Left lung (tissue), 14 donors: Measurements from ENCODE around the gene RAVER1. TPM values are rescaled to one million over a fixed set of nuclear protein-coding genes. Genes with fewer than 3 reads are reported as not detected.
"Not testable (repeated sequence)": the region's sequence is repeated elsewhere in the genome, so short reads cannot be mapped to it uniquely, and the experiment has no call there.

Experiments
- ATAC-seq: fragments of 200-7000 bp; cut with Tn5 transposase; one replicate; pipeline ENCODE4 v1.9.1; 2020; ENCODE audit warnings: moderate library complexity
- DNase-seq, 4 donors: peaks; one replicate each; pipeline ENCODE4 v3.0.0-alpha.2; 2013 to 2020
- H3K27ac ChIP-seq, 2 donors: fragments of 200-600 bp; sonication (generic) in 1 of 2; one replicate each; pipeline versions ENCODE4 v1.5.0 to v1.8.0; 2020 to 2021
- H3K27me3 ChIP-seq, 2 donors: fragments of 200-600 bp; sonication (generic) in 1 of 2; one replicate each; pipeline versions ENCODE4 v1.5.0 to v1.8.0; 2020 to 2021
- H3K36me3 ChIP-seq, 2 donors: fragments of 200-600 bp; sonication (generic) in 1 of 2; one replicate each; pipeline versions ENCODE4 v1.5.0 to v1.8.0; 2020 to 2021
- H3K4me1 ChIP-seq, 2 donors: fragments of 200-600 bp; one replicate each; pipeline ENCODE4 v1.8.0; 2021
- H3K4me3 ChIP-seq, 2 donors: fragments of 200-600 bp; sonication (generic) in 1 of 2; one replicate each; pipeline versions ENCODE4 v1.5.0 to v1.8.0; 2020 to 2021; ENCODE audit warnings: mild to moderate bottlenecking in 1 of 2
- H3K9me3 ChIP-seq, 2 donors: fragments of 200-600 bp; sonication (generic) in 1 of 2; one replicate each; pipeline versions ENCODE4 v1.5.0 to v1.8.0; 2020 to 2021
- intact Hi-C, 2 donors: fragments of 100-400 bp; cut with DNase I; formaldehyde crosslinking; loops; one replicate each; pipeline versions ENCODE4 v1.11.2 to v1.14.2; 2022
- long read RNA-seq, 12 donors: library from polyadenylated mRNA in 2 of 12; unstranded in 2 of 12; transcript quantifications; one replicate each; pipeline ENCODE4 v2.0.0 and lab custom pipeline, GENCODE V29; 2019 to 2026
- polyA plus RNA-seq, 6 donors: library from polyadenylated mRNA; unstranded; fragments of 120-200 nt; gene quantifications; one replicate each; pipeline ENCODE4 v1.2.1, GENCODE V29; 2013; ENCODE audit not compliant: insufficient read length in 6 of 6
- total RNA-seq, 2 donors: library from RNA; stranded (reverse); fragmentation: NEBNext Ultra II Directional; extraction: Animal tissue kit (Norgen Biotek cat#: 25700); gene quantifications; one replicate each; pipeline ENCODE4 v1.2.1, GENCODE V29; 2021
- TF ChIP-seq, protein P1 (sequence below), 2 donors: fragments of 200-600 bp; sonication (generic) in 1 of 2; IDR thresholded peaks; one replicate each; pipeline versions ENCODE4 v1.5.0 to v1.8.0; 2021; ENCODE audit warnings: antibody characterized with exemption in 2 of 2
- donor health status: DM: no; HTN: yes; CAD: no.
- donor health status: DM: no; HTN: no; CAD: no.

The RAVER1 gene, protein sequence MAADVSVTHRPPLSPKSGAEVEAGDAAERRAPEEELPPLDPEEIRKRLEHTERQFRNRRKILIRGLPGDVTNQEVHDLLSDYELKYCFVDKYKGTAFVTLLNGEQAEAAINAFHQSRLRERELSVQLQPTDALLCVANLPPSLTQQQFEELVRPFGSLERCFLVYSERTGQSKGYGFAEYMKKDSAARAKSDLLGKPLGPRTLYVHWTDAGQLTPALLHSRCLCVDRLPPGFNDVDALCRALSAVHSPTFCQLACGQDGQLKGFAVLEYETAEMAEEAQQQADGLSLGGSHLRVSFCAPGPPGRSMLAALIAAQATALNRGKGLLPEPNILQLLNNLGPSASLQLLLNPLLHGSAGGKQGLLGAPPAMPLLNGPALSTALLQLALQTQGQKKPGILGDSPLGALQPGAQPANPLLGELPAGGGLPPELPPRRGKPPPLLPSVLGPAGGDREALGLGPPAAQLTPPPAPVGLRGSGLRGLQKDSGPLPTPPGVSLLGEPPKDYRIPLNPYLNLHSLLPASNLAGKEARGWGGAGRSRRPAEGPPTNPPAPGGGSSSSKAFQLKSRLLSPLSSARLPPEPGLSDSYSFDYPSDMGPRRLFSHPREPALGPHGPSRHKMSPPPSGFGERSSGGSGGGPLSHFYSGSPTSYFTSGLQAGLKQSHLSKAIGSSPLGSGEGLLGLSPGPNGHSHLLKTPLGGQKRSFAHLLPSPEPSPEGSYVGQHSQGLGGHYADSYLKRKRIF
- total RNA-seq (10 to 100 TPM; 30.9 to 38.7 TPM), polyA plus RNA-seq (10 to 100 TPM; 21.6 to 39.0 (median 28.1) TPM)
- long read RNA-seq, donor 1, partial matches to known transcripts: 13 of 17 reads
- long read RNA-seq, donor 1, other reads (novel, unspliced or antisense): 0 of 17 reads
- long read RNA-seq, donor 2, transcript RAVER1-208 (13 exons, 3,501 nt): major isoform, 6 of 11 reads
- long read RNA-seq, donor 2, partial matches to known transcripts: 5 of 11 reads
- long read RNA-seq, donor 2, other reads (novel, unspliced or antisense): 0 of 11 reads
- long read RNA-seq, donor 3, partial matches to known transcripts: 0 of 2 reads
- long read RNA-seq, donor 3, other reads (novel, unspliced or antisense): 0 of 2 reads
- long read RNA-seq, donor 4, partial matches to known transcripts: 0 of 1 reads
- long read RNA-seq, donor 4, other reads (novel, unspliced or antisense): 1 of 1 reads
- long read RNA-seq, donor 5: 0 reads
- long read RNA-seq, donor 6, partial matches to known transcripts: 6 of 9 reads
- long read RNA-seq, donor 6, other reads (novel, unspliced or antisense): 0 of 9 reads
- long read RNA-seq, donor 7, partial matches to known transcripts: 0 of 3 reads
- long read RNA-seq, donor 7, other reads (novel, unspliced or antisense): 0 of 3 reads
- long read RNA-seq, donor 8, transcript RAVER1-208 (13 exons, 3,501 nt): major isoform, 12 of 12 reads
- long read RNA-seq, donor 8, partial matches to known transcripts: 0 of 12 reads
- long read RNA-seq, donor 8, other reads (novel, unspliced or antisense): 0 of 12 reads
- long read RNA-seq, donor 9: 0 reads
- long read RNA-seq, donor 10, partial matches to known transcripts: 0 of 1 reads
- long read RNA-seq, donor 10, other reads (novel, unspliced or antisense): 1 of 1 reads
- long read RNA-seq, donor 11: 0 reads
- long read RNA-seq, donor 12, partial matches to known transcripts: 0 of 3 reads
- long read RNA-seq, donor 12, other reads (novel, unspliced or antisense): 0 of 3 reads

DNA sequence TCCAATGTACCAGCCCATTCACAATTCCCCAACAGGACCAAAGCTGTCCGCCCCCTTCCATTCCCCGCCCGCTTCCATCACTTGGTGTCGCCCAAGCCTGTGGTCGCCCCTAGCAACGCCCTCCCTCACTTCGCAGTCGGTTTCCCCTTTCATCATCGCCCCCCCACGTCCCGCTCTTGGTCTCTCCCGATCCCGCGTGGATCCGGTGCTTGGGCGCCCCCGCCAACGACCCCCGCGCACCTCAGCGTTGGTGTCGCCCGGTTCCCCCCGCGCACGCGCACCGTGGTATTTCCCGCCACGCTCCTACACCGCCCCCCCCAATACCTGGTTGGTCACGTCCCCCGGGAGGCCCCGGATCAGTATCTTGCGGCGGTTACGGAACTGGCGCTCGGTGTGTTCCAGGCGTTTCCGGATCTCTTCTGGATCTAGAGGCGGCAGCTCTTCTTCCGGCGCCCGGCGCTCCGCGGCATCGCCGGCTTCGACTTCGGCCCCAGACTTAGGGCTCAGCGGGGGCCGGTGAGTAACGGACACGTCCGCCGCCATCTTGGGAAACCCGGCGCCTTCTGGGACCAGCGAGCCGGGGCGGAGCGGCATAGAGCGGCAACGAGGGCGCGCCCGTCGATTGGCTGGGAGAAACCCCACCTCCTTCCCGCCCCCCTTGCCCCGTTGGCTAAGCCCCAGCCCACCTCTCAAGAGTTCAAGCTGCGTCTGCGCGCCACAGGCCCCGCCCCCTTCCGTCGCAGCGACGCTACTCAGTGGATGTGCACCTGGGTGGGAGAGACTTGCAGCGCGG, at the start of gene RAVER1:
Gene RAVER1 (minus strand): TSS at position 565 of the 793 bp plus-strand sequence. CDS start 22 bp downstream, at position 543.
- intact Hi-C loops: no loop called here
- peak; percentile 91 for ATAC-seq
- Histone ChIP-seq H3K36me3 (peaks cover 0 to 36% of the 10 kb centered on the region in 2 donors), H3K27ac (peak within 1 kb of the TSS; percentile 87), H3K4me3 (peak within 1 kb of the TSS; percentile 71 to 82), H3K27me3 (no peaks in the 10 kb centered on the region), H3K9me3 (no peaks in the 10 kb centered on the region), H3K4me1 (peaks cover 10 to 55% of the 10 kb centered on the region in 2 donors)
- TF ChIP-seq, protein P1, sequence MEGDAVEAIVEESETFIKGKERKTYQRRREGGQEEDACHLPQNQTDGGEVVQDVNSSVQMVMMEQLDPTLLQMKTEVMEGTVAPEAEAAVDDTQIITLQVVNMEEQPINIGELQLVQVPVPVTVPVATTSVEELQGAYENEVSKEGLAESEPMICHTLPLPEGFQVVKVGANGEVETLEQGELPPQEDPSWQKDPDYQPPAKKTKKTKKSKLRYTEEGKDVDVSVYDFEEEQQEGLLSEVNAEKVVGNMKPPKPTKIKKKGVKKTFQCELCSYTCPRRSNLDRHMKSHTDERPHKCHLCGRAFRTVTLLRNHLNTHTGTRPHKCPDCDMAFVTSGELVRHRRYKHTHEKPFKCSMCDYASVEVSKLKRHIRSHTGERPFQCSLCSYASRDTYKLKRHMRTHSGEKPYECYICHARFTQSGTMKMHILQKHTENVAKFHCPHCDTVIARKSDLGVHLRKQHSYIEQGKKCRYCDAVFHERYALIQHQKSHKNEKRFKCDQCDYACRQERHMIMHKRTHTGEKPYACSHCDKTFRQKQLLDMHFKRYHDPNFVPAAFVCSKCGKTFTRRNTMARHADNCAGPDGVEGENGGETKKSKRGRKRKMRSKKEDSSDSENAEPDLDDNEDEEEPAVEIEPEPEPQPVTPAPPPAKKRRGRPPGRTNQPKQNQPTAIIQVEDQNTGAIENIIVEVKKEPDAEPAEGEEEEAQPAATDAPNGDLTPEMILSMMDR (IDR thresholded peaks at IDR 0.05): no peak
- peak; percentile 95 to 99 (median 98) for DNase-seq

DNA sequence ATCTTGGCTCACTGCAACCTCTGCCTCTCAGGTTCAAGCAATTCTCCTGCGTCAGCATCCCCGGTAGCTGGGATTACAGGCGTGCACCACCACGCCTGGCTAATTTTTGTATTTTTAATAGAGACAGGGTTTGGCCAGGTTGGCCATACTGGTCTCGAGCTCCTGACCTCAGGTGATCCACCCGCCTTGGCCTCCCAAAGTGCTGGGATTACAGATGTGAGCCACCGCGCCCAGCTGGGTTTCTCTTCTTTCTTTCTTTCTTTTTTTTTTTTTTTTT, 49.8 kb upstream of the RAVER1 start:
- H3K36me3 ChIP-seq, H3K4me3 ChIP-seq, ATAC-seq, H3K9me3 ChIP-seq, DNase-seq, H3K27me3 ChIP-seq: not testable (repeated sequence)
- H3K4me1 ChIP-seq: peaks cover 0 to 44% of the 10 kb centered on the region in 2 donors
- intact Hi-C loops: loop anchor here in 1 of 2 donors (5.0 kb wide), 1 partner anchor 126 kb away; no protein-coding TSS in a partner anchor
- H3K27ac ChIP-seq: peak overlapping the region in 1 of 2 donors; percentile 24

DNA sequence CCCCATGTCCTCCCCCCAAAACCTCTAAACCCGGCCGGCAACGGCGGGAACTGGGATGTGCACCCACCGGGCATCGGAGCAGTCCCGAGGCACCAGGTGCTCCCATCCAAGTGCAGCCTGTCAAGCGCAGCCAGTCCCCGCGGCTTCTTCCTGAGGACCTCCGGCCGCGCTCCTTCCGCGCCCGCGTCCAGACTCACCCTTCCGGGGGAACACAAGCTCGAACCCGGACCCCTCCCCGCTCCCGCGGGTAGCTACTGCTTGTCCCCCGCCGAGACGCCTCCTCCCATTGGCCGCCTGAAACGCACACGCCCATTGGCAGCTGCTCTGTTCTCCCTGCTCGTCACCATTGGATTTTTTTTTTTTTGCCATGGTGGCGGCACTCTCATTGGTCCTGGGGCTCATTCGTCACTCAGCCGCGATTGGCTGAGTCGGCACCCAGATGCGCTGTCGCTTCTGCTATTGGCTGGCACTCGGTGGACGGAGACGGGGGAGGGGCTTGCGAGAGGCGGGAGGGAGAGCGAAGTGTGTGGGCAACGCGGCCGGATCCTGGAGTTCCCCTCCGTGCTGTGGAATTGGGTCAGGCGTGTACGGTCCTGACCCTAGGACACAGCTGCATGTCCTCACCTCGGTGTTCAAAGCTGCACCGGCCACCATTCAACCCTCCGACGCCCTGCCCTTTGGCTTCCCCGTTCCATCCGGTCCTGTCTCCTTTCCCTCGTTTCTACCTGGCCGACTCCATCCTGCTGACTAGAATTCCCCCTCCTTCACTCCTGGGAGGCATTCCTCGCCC, 47.2 kb upstream of the RAVER1 start, which contains the start of gene TYK2:
Gene TYK2 (minus strand): TSS at position 260 of the 790 bp plus-strand sequence. CDS start 2,166 bp downstream, outside the sequence.
- TF ChIP-seq, protein P1 (IDR thresholded peaks at IDR 0.05): no peak
- ATAC-seq: peak; percentile 98
- H3K27ac ChIP-seq: peak within 1 kb of the TSS; percentile 76 to 95
- DNase-seq: peak; percentile 97 to 99 (median 98)
- H3K4me1 ChIP-seq: peaks cover 0 to 46% of the 10 kb centered on the region in 2 donors
- peak within 1 kb of the TSS; percentile 82 to 88 for H3K4me3 ChIP-seq
- no peaks in the 10 kb centered on the region for H3K9me3 ChIP-seq
- peaks cover 0 to 21% of the 10 kb centered on the region in 2 donors for H3K36me3 ChIP-seq
- intact Hi-C loops: loop anchor here in 1 of 2 donors (5.0 kb wide), 1 partner anchor 123 kb away; no protein-coding TSS in a partner anchor
- H3K27me3 ChIP-seq: no peaks in the 10 kb centered on the region

DNA sequence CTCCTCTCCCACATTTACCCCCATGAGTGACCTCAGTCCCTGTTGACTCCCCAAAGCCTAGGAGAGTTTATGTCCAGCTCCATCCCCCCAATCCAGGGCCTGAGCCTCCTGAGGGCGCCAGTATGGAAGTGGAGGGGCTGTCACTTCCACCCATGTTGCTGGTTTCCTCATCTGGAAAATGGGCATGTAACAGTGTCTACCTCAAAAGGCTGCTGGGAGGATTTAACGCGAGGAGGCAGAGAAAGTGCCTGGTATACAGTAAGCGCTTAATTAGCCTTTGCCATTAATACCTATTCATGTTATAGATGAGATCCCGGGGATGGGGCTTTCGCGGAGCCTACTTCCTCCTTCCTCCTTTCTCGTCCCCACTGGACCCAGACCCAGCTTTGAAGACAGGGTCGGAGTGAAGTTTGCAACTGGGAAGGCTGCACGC, 46.6 kb upstream of the RAVER1 start:
- Histone ChIP-seq H3K36me3 (peaks cover 0 to 27% of the 10 kb centered on the region in 2 donors), H3K4me3 (peak overlapping the region; percentile 82 to 88), H3K9me3 (no peaks in the 10 kb centered on the region), H3K27ac (peak overlapping the region; percentile 57 to 95), H3K4me1 (peaks cover 0 to 52% of the 10 kb centered on the region in 2 donors), H3K27me3 (no peaks in the 10 kb centered on the region)
- no peak for DNase-seq
- intact Hi-C loops: loop anchor here in 1 of 2 donors (5.0 kb wide), 1 partner anchor 123 kb away; no protein-coding TSS in a partner anchor
- peak; percentile 1 for ATAC-seq
- TF ChIP-seq, protein P1 (IDR thresholded peaks at IDR 0.05): no peak
